Occipital lobe (tissue), 3 donors: Measurements from ENCODE around the gene CD36. TPM values are rescaled to one million over a fixed set of nuclear protein-coding genes. Genes with fewer than 3 reads are reported as not detected.
A peak's percentile ranks its signal among the peaks of the same experiment; 100 is the strongest.

ENCODE experiments used
- DNase-seq: peaks from one replicate; lab custom pipeline; 2025; lab: John Stamatoyannopoulos, UW
- small RNA-seq: library from RNA; depleted of rRNA; stranded (forward); fragments of <200 nt; gene quantifications from one replicate; pipeline ENCODE3, GENCODE V24; 2014
- total RNA-seq: library from RNA; depleted of rRNA; stranded (reverse); fragments of >200 nt; gene quantifications from one replicate; pipeline ENCODE4 v1.2.3, GENCODE V29; 2014

The CD36 gene
- total RNA-seq, 1 donor from 2014 or later = 34.0 TPM

DNA sequence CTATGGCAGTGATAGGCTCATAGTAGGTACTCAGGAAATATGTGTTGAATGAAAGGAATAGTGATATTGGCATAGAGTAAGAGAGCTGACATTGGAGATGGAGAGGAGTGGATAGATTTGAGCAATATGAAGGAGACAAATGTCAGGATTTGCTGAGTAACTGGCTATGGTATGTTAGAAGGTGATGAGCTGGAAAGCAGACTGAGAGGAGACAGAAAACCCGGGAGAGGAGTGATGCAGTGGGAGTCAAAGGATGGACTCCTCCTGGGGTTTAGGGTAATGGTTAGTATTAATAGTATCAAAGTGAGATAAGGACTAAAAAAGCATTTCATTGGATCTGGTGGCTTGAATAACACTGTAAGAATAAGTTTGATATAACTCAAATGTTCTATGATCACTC, 64.8 kb downstream of the CD36 start:
- no peak for DNase-seq

DNA sequence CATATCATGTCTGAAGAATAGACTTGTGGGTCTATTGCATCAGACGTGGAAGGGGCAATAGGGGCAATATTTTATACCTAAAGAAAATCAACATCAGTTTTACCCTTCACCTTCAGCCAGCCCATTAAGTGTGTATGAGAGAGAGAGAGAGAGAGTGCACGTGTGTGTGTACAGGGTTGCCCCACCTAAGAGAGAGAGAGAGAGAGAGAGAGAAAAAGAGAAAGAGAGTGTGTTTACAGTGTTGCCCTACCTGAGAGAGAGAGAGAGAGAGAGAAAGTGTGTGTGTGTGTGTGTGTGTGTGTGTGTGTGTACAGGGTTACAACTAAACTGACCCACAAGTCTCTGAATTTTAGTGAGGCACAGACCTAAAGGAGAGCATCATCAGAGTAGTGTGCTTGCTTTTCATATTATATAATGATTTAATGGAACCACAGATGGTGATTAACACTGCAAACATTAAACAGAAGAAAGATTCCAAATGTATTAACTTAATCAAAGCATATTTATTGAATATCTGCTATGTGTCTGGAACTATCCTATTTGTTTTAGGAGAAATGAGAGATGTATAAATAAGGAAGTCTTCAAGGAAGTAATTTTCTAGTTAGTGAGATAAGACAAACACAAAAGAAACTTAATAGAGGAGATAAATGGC, 66.8 kb downstream of the CD36 start:
- no peak for DNase-seq

DNA sequence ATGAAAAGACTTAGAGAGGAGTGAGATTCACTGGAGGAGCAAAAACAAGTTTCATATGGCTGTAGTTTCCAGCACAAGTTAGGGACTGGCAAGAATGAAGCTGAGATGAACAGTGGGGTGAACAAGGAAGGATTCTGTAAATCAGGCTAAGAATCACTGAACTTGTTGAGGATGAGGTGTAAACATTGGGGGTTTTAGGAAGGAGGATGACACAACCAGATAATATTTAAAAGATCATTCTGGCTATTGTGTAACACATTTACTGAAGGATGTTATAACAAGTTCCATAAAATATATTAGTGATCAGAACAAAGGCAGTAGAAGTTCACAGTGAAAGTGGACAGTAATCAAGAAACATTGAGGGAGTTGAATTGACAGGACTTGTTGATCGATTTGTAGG, 68.9 kb downstream of the CD36 start:
- DNase-seq = no peak

DNA sequence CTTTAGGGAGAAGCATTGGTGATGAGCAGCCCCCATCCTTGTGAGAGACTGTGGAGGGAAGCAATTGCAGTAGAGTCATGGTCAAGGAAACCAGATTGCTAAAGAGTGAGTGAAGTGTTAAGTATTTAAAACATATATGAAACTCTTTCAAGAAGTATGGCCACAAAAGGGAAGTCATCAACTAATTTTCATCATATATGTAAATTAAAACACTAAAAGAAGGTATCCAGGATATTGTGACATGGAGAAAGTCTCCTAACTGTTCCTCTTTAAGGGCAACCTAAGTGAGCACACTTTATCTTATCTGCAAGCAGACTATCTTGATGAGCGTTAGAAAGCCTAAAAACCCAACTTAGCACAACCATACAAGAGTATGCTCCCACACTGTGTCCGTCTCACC, 69.7 kb downstream of the CD36 start:
- DNase-seq = no peak

DNA sequence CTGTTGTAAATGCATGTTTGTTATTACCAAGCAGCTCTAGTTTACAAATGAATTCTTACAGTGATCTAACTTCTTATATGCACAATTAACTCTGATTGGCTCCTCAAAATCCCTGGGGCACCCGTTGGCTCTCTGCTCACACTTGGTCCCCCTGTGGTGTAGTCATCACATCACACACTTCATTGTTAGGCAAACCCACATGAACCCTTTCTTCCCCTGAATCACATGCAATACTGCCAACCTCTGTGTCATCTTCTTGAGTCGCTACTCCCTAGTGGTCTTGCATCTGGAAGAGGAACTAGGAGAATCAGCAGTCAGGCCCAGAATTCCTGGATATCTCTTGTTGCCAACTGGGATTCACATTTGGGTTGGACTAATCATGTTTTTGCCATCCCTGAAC, 73.1 kb downstream of the CD36 start:
- DNase-seq = no peak

DNA sequence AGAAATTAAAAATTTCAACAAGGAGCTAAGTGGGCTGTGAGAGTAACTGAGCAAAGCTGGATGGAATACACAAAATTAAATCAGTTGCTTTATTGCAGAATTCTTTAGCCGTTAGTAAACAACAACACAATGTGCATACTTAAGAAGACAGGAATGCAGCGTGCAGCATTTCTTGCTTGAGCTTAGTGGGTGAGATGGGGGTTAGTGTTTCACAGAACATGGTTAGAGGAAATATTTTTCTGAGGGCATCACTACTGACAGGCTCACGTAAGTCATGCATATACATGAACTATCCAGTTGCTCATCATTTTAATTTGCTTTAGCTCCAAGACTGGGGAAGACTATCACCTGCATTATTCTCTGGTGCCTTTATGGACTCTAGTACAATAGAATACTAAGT, 80.8 kb downstream of the CD36 start:
- DNase-seq = no peak

DNA sequence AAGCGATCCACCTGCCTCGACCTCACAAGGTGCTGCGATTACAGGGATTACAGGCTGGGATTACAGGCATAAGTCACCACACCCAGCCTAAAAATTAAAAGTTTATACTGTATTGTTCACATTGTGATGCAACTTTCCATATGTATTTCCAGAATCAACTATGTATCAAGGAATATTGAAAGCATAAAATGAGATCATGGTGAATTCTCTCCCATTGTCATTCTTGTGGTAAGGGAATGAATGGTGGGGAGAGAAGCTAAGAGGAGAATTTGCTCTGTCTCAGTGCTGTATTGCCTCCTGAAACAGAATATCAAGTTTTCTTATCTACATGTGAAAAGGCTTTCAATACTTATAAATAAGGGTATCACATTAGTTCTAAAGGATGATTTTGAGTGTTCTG, 81.7 kb downstream of the CD36 start:
- no peak for DNase-seq

DNA sequence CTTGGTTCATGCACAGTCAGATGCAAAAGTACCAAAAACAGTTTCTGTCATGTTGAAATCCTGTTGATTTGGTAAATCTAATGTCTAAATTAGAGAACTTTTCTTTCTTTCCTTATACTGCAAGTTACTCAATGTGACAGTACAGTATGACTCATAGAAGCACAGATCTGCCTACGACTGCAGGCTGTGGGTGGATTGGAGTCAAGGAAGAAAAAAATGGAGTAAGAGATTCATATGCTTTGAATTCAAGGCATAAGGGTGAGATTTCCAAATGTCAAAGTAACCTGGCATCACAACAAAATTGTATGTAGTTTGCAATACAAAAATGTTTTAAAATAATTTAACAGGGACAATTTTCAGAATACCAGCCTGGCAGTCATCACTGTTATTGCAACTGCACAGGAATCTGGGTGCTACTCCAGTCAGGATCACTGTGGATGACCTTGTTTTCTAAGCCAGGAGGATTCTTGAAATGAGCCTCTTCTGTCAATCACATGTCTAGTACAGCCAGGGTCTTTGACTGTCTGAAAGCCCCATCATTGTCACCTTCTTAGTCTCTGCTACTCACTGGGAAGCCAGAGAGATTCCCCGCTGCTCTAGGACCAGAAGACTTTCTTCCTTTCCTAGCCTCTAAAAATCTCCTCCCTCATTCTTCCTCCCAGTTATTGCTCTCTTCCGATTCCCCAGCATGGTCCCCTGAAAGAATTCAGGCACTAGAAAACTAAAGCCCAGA, 83.6 kb downstream of the CD36 start:
- DNase-seq = peak; percentile 10

DNA sequence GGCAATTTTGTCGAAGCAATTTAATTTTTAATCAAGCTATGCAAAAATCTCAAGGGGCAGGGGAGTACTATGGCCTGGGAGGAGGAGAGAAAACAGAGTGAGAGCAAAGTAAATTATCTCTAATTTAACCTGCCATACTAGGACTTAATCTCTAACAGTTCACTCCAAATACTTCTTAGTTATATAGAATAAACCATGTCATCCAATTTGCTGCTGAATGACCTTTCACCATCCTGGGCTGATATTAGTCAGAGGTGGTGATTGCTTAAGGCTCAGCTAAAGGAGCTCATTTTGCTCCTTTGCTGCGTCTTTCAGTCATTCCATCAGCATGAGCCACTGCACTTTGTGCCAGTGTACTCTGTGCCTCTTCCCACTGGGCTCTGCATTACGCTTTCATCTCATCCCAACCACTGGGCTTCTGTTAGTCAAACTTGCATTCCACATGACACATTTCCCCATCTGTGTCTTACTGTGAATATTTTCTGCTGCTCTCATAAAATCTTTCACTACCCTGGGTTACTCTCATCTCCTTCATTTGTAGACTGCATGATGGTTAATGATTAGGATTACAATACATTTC, 84.3 kb downstream of the CD36 start:
- no peak for DNase-seq

DNA sequence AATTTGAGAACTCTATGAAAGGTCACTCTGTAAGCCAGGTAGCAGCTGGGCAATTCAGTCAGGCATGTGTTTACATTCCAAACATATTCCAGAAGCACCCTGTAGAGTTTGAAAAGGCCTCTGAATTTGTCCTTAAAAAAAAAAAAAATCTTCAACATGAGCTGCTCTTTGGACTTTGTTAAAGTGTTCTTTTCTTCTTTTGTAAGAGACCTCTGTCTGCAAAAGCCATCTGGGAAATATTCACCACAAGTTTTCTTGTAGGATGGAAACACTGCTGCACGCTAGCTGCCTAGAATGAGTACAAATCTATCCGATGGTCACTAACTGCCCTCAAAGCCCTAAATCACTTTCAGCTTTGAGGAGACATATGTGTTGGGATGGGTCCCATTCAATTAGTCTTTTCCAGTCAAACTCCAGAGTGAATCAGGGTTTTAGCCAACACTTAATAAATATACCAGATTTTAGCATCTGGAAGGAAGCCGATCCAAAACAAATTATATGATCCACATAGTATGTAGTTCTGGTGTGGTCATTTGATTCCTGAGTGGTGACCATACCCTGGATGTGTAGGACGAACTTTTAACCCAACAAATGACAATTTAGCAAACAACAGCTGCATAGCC, 85.9 kb downstream of the CD36 start:
- DNase-seq = no peak

DNA sequence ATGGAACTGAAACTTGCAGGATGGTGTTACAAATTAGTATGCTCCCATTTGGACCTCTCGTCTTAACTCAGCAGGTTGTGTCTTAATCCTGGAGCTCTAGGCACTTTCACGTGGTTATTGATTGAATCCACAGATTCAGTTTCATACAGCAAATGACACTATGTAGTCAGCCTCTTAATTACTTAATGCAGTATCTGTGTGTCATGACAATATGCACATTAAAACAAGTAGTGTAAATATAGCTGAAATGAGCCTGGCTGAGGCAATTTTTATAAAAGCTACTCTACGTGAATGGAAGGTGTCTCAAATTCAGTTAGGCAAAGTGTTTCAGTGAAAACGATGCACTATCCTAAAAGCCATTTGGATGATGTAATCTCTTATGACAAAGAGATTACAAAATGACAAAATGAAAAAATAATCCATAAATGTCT, 86.8 kb downstream of the CD36 start:
- DNase-seq = no peak

Small RNA genes within 50 kb of the gene (small RNA-seq; reads per million reads assigned to genes)
- gene AC073850.1 = not detected

Other genes starting within 250 kb of the CD36 start
- not detected for gene GNAT3, start 126.6 kb upstream of the CD36 start, total RNA-seq